WERI-Rb-1 (cell line): ENCODE measurements around the gene DTWD2.

ENCODE experiments used
- DNase-seq: peaks from one replicate; pipeline ENCODE4 v3.0.0-alpha.2; 2020
- H3K27ac ChIP-seq: fragments of 250-450 bp; sonication (Bioruptor Pico); 2 replicates; pipeline ENCODE4 v1.5.1; 2020; ENCODE audit warnings: mild to moderate bottlenecking, moderate library complexity
- H3K27me3 ChIP-seq: fragments of 250-450 bp; sonication (Bioruptor Pico); 2 replicates; pipeline ENCODE4 v1.5.1; 2021; ENCODE audit warnings: mild to moderate bottlenecking, low read depth, moderate library complexity; ENCODE audit not compliant: insufficient read depth, severe bottlenecking
- H3K36me3 ChIP-seq: fragments of 250-450 bp; sonication (Bioruptor Pico); 2 replicates; pipeline ENCODE4 v1.5.1; 2020; ENCODE audit warnings: mild to moderate bottlenecking, moderate library complexity
- H3K4me3 ChIP-seq: 2 replicates; pipeline ENCODE4 v1.5.1; 2011; ENCODE audit warnings: low read depth, mild to moderate bottlenecking, control low read depth, low read length
- H3K9me3 ChIP-seq: fragments of 250-450 bp; sonication (Bioruptor Pico); 2 replicates; pipeline ENCODE4 v1.5.1; 2021; ENCODE audit warnings: mild to moderate bottlenecking, moderate library complexity; ENCODE audit not compliant: severe bottlenecking
- CTCF ChIP-seq: IDR thresholded peaks from 2 replicates; pipeline ENCODE4 v1.5.1; 2011; ENCODE audit warnings: low read depth, mild to moderate bottlenecking, control low read depth, inconsistent platforms, low read length

DTWD2 gene

GRCh38 chr5:118796081-118796480 is 192.3 kb downstream of the DTWD2 start:
- Histone ChIP-seq H3K4me3 (no peak overlapping the region), H3K27ac (no peak overlapping the region), H3K9me3 (no peaks in the 10 kb centered on the region), H3K36me3 (no peaks in the 10 kb centered on the region), H3K27me3 (no peaks in the 10 kb centered on the region)
- no peak for TF ChIP-seq CTCF
- DNase-seq = peak; percentile 67

- no peak overlapping the region for H3K4me3 ChIP-seq
- no peaks in the 10 kb centered on the region for H3K9me3 ChIP-seq
- no peak for DNase-seq
- no peaks in the 10 kb centered on the region for H3K36me3 ChIP-seq
- no peaks in the 10 kb centered on the region for H3K27me3 ChIP-seq
- H3K27ac ChIP-seq = no peak overlapping the region
- no peak for TF ChIP-seq CTCF
These were observed 194.1 kb downstream of the DTWD2 start for GRCh38 chr5:118794281-118794680.

- TF ChIP-seq CTCF = no peak
- no peak for DNase-seq
- Histone ChIP-seq H3K9me3 (no peaks in the 10 kb centered on the region), H3K4me3 (no peak overlapping the region), H3K27ac (no peak overlapping the region), H3K27me3 (no peaks in the 10 kb centered on the region), H3K36me3 (no peaks in the 10 kb centered on the region)
These were observed 194.7 kb downstream of the DTWD2 start for GRCh38 chr5:118793652-118794051.

- H3K9me3 ChIP-seq = no peaks in the 10 kb centered on the region
- no peaks in the 10 kb centered on the region for H3K27me3 ChIP-seq
- TF ChIP-seq CTCF = no peak
- no peak overlapping the region for H3K27ac ChIP-seq
- H3K4me3 ChIP-seq = no peak overlapping the region
- H3K36me3 ChIP-seq = no peaks in the 10 kb centered on the region
- no peak for DNase-seq
These were observed 195.3 kb downstream of the DTWD2 start for GRCh38 chr5:118793091-118793490.

GRCh38 chr5:118791926-118792734 is 196.2 kb downstream of the DTWD2 start:
- Histone ChIP-seq H3K27me3 (no peaks in the 10 kb centered on the region), H3K27ac (no peak overlapping the region), H3K4me3 (no peak overlapping the region), H3K9me3 (no peaks in the 10 kb centered on the region), H3K36me3 (no peaks in the 10 kb centered on the region)
- peak; percentile 71 for TF ChIP-seq CTCF
- DNase-seq = peak; percentile 33

- TF ChIP-seq CTCF = no peak
- H3K9me3 ChIP-seq = no peaks in the 10 kb centered on the region
- H3K36me3 ChIP-seq = no peaks in the 10 kb centered on the region
- no peak for DNase-seq
- H3K27me3 ChIP-seq = no peaks in the 10 kb centered on the region
- no peak overlapping the region for H3K27ac ChIP-seq
- no peak overlapping the region for H3K4me3 ChIP-seq
These were observed 199.0 kb downstream of the DTWD2 start for GRCh38 chr5:118789366-118789765.
